SK-N-MC (cell line): Measurements from ENCODE around the gene OGFOD2.

Experiments used
- EZH2 ChIP-seq: fragments of 200-600 bp; sonication (generic); IDR thresholded peaks from one replicate; pipeline ENCODE4 v1.6.1; 2017; ENCODE audit warnings: antibody characterized with exemption
- POLR2AphosphoS5 ChIP-seq: IDR thresholded peaks from 2 replicates; pipeline ENCODE4 v1.6.1; 2012; ENCODE audit warnings: mild to moderate bottlenecking, low read depth, low read length, borderline replicate concordance

GRCh38 chr12:122999196-122999946 lies 24.3 kb downstream of the OGFOD2 start:
- TF ChIP-seq POLR2AphosphoS5 = no peak
- no peak for TF ChIP-seq EZH2
